IMR-90 (cell line): ENCODE measurements around the gene KCNJ6. TPM values are rescaled to one million over a fixed set of nuclear protein-coding genes. Genes with fewer than 3 reads are reported as not detected.

Experiments used
- ATAC-seq: fragments of 200-7000 bp; cut with Tn5 transposase; 2 replicates; pipeline ENCODE4 v1.9.1; 2020; ENCODE audit warnings: low read depth, mild to moderate bottlenecking, moderate library complexity
- BruUV-seq: library from RNA; stranded (reverse); fragments of 400-500 nt; replicated peaks from 2 replicates; lab custom pipeline; 2021; lab: Mats Ljungman, UMichigan
- CTCF ChIA-PET: fragments of 300-600 bp; formaldehyde crosslinking; extraction: SDS; loops from one replicate; lab custom pipeline; 2021; ENCODE audit warnings: antibody characterized with exemption; lab: Yijun Ruan, JAX
- POLR2A ChIA-PET: fragments of 300-600 bp; sonication (Branson Sonifier 250); formaldehyde crosslinking; loops from one replicate; lab custom pipeline; 2022; ENCODE audit warnings: antibody characterized with exemption; ENCODE audit not compliant: unreplicated experiment; lab: Charles Lee
- DNase-seq: peaks from one replicate; pipeline ENCODE4 v3.0.0; 2013
- H2AFZ ChIP-seq: replicated peaks from 2 replicates; pipeline ENCODE3; 2013; ENCODE audit warnings: low read length, mild to moderate bottlenecking; ENCODE audit not compliant: poor library complexity
- H2AK5ac ChIP-seq: 2 replicates; pipeline ENCODE4 v1.6.1; 2013; ENCODE audit warnings: low read depth, low read length, inconsistent platforms
- H2AK9ac ChIP-seq: replicated peaks from 2 replicates; pipeline ENCODE3; 2013; ENCODE audit warnings: mild to moderate bottlenecking, low read depth, low read length, moderate library complexity; ENCODE audit not compliant: poor library complexity
- H2BK120ac ChIP-seq: 2 replicates; pipeline ENCODE4 v1.6.1; 2013; ENCODE audit warnings: low read depth, low read length, inconsistent platforms
- H2BK15ac ChIP-seq: 3 replicates; pipeline ENCODE4 v1.6.1; 2013; ENCODE audit warnings: low read depth, low read length, inconsistent platforms
- H2BK20ac ChIP-seq: 2 replicates; pipeline ENCODE4 v1.6.1; 2013; ENCODE audit warnings: low read depth, mild to moderate bottlenecking, inconsistent platforms, low read length, moderate library complexity
- H2BK5ac ChIP-seq: 2 replicates; pipeline ENCODE4 v1.6.1; 2013; ENCODE audit warnings: mild to moderate bottlenecking, low read depth, low read length, inconsistent platforms; ENCODE audit not compliant: poor library complexity, severe bottlenecking
- H3K14ac ChIP-seq: replicated peaks from 2 replicates; pipeline ENCODE4 v1.6.1; 2013; ENCODE audit warnings: low read depth, low read length, inconsistent platforms
- H3K18ac ChIP-seq: 2 replicates; pipeline ENCODE4 v1.6.1; 2013; ENCODE audit warnings: low read depth, low read length, control low read depth
- H3K23ac ChIP-seq: 2 replicates; pipeline ENCODE4 v1.6.1; 2013; ENCODE audit warnings: low read depth, low read length, inconsistent platforms
- H3K27ac ChIP-seq: 2 replicates; pipeline ENCODE4 v1.5.1; 2013; ENCODE audit warnings: mild to moderate bottlenecking, control low read depth, low read length; ENCODE audit not compliant: insufficient read depth
- H3K27me3 ChIP-seq: 2 replicates; pipeline ENCODE4 v1.6.1; 2013; ENCODE audit warnings: low read length; ENCODE audit not compliant: control insufficient read depth, insufficient read depth
- H3K36me3 ChIP-seq: 2 replicates; pipeline ENCODE4 v1.6.1; 2013; ENCODE audit warnings: low read length, mixed read lengths; ENCODE audit not compliant: control insufficient read depth, insufficient read depth
- H3K4ac ChIP-seq: 2 replicates; pipeline ENCODE4 v1.6.1; 2013; ENCODE audit warnings: low read depth, low read length, inconsistent platforms
- H3K4me1 ChIP-seq: 2 replicates; pipeline ENCODE4 v1.6.1; 2013; ENCODE audit warnings: low read length, mixed read lengths; ENCODE audit not compliant: control insufficient read depth, insufficient read depth
- H3K4me2 ChIP-seq: 2 replicates; pipeline ENCODE4 v1.6.1; 2013; ENCODE audit warnings: low read depth, mild to moderate bottlenecking, control low read depth, low read length, moderate library complexity
- H3K4me3 ChIP-seq: 2 replicates; pipeline ENCODE4 v1.5.1; 2013; ENCODE audit warnings: low read depth, mild to moderate bottlenecking, control low read depth, low read length, moderate library complexity; ENCODE audit not compliant: insufficient read depth
- H3K56ac ChIP-seq: 2 replicates; pipeline ENCODE4 v1.6.1; 2013; ENCODE audit warnings: low read length, inconsistent platforms; ENCODE audit not compliant: insufficient read depth; ENCODE audit errors: extremely low read depth
- H3K79me1 ChIP-seq, 2 experiments: 2 replicates each; pipeline ENCODE4 v1.6.1; 2013; ENCODE audit warnings: low read length in 2 of 2, inconsistent platforms in 1 of 2, low read depth in 1 of 2
- H3K9ac ChIP-seq: 2 replicates; pipeline ENCODE4 v1.6.1; 2013; ENCODE audit warnings: low read depth, low read length, control low read depth
- H3K9me1 ChIP-seq: 2 replicates; pipeline ENCODE4 v1.6.1; 2013; ENCODE audit warnings: low read length, inconsistent platforms; ENCODE audit not compliant: insufficient read depth
- H3K9me3 ChIP-seq: 2 replicates; pipeline ENCODE4 v1.6.1; 2013; ENCODE audit warnings: low read length; ENCODE audit not compliant: control insufficient read depth, insufficient read depth
- H4K20me1 ChIP-seq: 2 replicates; pipeline ENCODE4 v1.6.1; 2013; ENCODE audit warnings: low read length, inconsistent platforms; ENCODE audit not compliant: insufficient read depth
- H4K5ac ChIP-seq: 2 replicates; pipeline ENCODE4 v1.6.1; 2013; ENCODE audit warnings: mild to moderate bottlenecking, low read depth, low read length, control low read depth
- H4K8ac ChIP-seq, 2 experiments: 2 replicates each; pipeline ENCODE4 v1.6.1; 2013; ENCODE audit warnings: low read depth in 2 of 2, low read length in 2 of 2, control low read depth in 1 of 2, inconsistent platforms in 1 of 2
- H4K91ac ChIP-seq: 2 replicates; pipeline ENCODE4 v1.6.1; 2013; ENCODE audit warnings: low read depth, low read length, inconsistent platforms; ENCODE audit not compliant: insufficient read depth
- BHLHE40 ChIP-seq: fragments of 150-350 bp; IDR thresholded peaks from 2 replicates; pipeline ENCODE4 v1.6.1; 2016; ENCODE audit warnings: mild to moderate bottlenecking, low read depth, low read length
- CEBPB ChIP-seq: IDR thresholded peaks from 2 replicates; pipeline ENCODE4 v1.6.1; 2012; ENCODE audit warnings: low read depth, low read length, improper control_type of control experiment
- CHD1 ChIP-seq: IDR thresholded peaks from 2 replicates; pipeline ENCODE4 v1.6.1; 2012; ENCODE audit warnings: low read depth, low read length, improper control_type of control experiment
- CTCF ChIP-seq: conservative IDR thresholded peaks from 2 replicates; pipeline ENCODE4 v1.5.1; 2012; ENCODE audit warnings: mild to moderate bottlenecking, low read depth, low read length, improper control_type of control experiment
- ELK1 ChIP-seq: fragments of 150-350 bp; IDR thresholded peaks from 2 replicates; pipeline ENCODE4 v1.6.1; 2016; ENCODE audit warnings: low read depth, mild to moderate bottlenecking, low read length, moderate library complexity, borderline replicate concordance
- MAZ ChIP-seq: IDR thresholded peaks from 2 replicates; pipeline ENCODE4 v1.6.1; 2012; ENCODE audit warnings: low read depth, mild to moderate bottlenecking, low read length, improper control_type of control experiment, moderate library complexity, borderline replicate concordance
- NFE2L2 ChIP-seq: fragments of 150-350 bp; IDR thresholded peaks from 2 replicates; pipeline ENCODE4 v1.6.1; 2016; ENCODE audit warnings: low read depth, mild to moderate bottlenecking, low read length
- RAD21 ChIP-seq: IDR thresholded peaks from 2 replicates; pipeline ENCODE4 v1.6.1; 2012; ENCODE audit warnings: low read length, improper control_type of control experiment
- RCOR1 ChIP-seq: IDR thresholded peaks from 2 replicates; pipeline ENCODE4 v1.6.1; 2012; ENCODE audit warnings: mild to moderate bottlenecking, low read length, improper control_type of control experiment; ENCODE audit not compliant: insufficient replicate concordance
- RFX5 ChIP-seq: IDR thresholded peaks from 2 replicates; pipeline ENCODE4 v1.8.0; 2012; ENCODE audit warnings: low read depth, mild to moderate bottlenecking, low read length, moderate library complexity
- SMC3 ChIP-seq: fragments of 150-350 bp; IDR thresholded peaks from 2 replicates; pipeline ENCODE4 v1.6.1; 2016; ENCODE audit warnings: low read depth, mild to moderate bottlenecking, antibody characterized with exemption, low read length, moderate library complexity
- WGBS, 2 experiments: methylation state at CpG; one replicate each; pipeline versions ENCODE4 v1.1.5 to v1.1.7; 2013; ENCODE audit warnings: missing lambda C conversion rate in 2 of 2; ENCODE audit not compliant: insufficient read length in 1 of 2; ENCODE audit errors: extremely low coverage in 2 of 2; 5-methylcytosine and 5-hydroxymethylcytosine counted together
- dilution Hi-C: fragments of 300-500 bp; cut with HindIII; formaldehyde crosslinking; loops from one replicate; pipeline ENCODE4 v1.14.3; 2018; ENCODE audit warnings: low sequenced_read_pairs; ENCODE audit not compliant: unreplicated experiment
- in situ Hi-C: fragments of 300-500 bp; cut with MboI; formaldehyde crosslinking; loops from 3 replicates; pipeline ENCODE4 v1.14.3; 2019; ENCODE audit warnings: low sequenced_read_pairs, inconsistent platforms, mixed read lengths
- intact Hi-C: fragments of 100-400 bp; cut with micrococcal nuclease; formaldehyde crosslinking; loops from 2 replicates; pipeline ENCODE4 v1.10.0; 2022
- polyA plus RNA-seq, 3 experiments: library from polyadenylated mRNA; depleted of rRNA; stranded (reverse); fragments of >200 nt; gene quantifications; 2 replicates each; pipeline ENCODE4 v1.2.3, GENCODE V29; 2012; ENCODE audit warnings: low replicate concordance in 1 of 3
- total RNA-seq: library from RNA; depleted of rRNA; stranded (reverse); fragments of >200 nt; gene quantifications from 2 replicates; pipeline ENCODE4 v1.2.3, GENCODE V29; 2012

KCNJ6 gene
- total and polyA plus RNA-seq, 2 of the 4 experiments (the other 2 are of a cell fraction) = under 0.01 to 0.02 TPM

GRCh38 chr21:37622755-37623154 is 293.5 kb downstream of the KCNJ6 start:
- Histone ChIP-seq H2AK5ac (no peak overlapping the region), H3K9ac (no peak overlapping the region), H3K14ac (no peak overlapping the region), H3K4me1 (no peaks in the 10 kb centered on the region), H3K23ac (no peak overlapping the region), H3K27me3 (peaks cover 20% of the 10 kb centered on the region), H4K91ac (no peak overlapping the region), H3K27ac (no peak overlapping the region), H3K4me3 (no peak overlapping the region), H4K8ac (no peak overlapping the region), H3K4ac (no peak overlapping the region), H2AFZ (no peak overlapping the region), H3K56ac (no peak overlapping the region), H2AK9ac (no peak overlapping the region), H2BK15ac (no peak overlapping the region), H3K9me3 (no peaks in the 10 kb centered on the region), H4K20me1 (no peaks in the 10 kb centered on the region), H3K4me2 (no peak overlapping the region), H3K36me3 (no peaks in the 10 kb centered on the region), H3K18ac (no peak overlapping the region), H2BK5ac (no peak overlapping the region), H2BK120ac (no peak overlapping the region), H3K9me1 (no peaks in the 10 kb centered on the region), H2BK20ac (no peak overlapping the region), H3K79me1 (no peaks in the 10 kb centered on the region), H4K5ac (no peak overlapping the region)
- no peak for ATAC-seq
- TF ChIP-seq NFE2L2 = no peak
- TF ChIP-seq BHLHE40 = no peak
- TF ChIP-seq RCOR1 = no peak
- no peak for TF ChIP-seq RAD21
- TF ChIP-seq CHD1 = no peak
- no peak for TF ChIP-seq RFX5
- TF ChIP-seq CEBPB = no peak
- no peak for TF ChIP-seq ELK1
- TF ChIP-seq MAZ = no peak
- no peak for TF ChIP-seq CTCF
- TF ChIP-seq SMC3 = no peak
- DNase-seq = no peak
- no TSS peak for BruUV-seq
- ChIA-PET POLR2A (no interaction called here), CTCF (no interaction called here)
- intact Hi-C loops = no loop called here
- in situ Hi-C loops = no loop called here
- 71% methylated on average over 2 of the region's 8 CpGs; no CpG with 5 or more reads in 1 of the 2 experiments for WGBS, 2 experiments
- dilution Hi-C loops = no loop called here
